PFSK-1 (cell line): ENCODE data around the gene RMDN2.

Experiments used
- FOXP2 ChIP-seq: optimal IDR thresholded peaks from 2 replicates; pipeline ENCODE3; 2011; ENCODE audit warnings: borderline replicate concordance, control low read depth, inconsistent platforms; ENCODE audit not compliant: insufficient read depth; ENCODE audit errors: extremely low read length, extremely low read depth
- POLR2AphosphoS5 ChIP-seq: IDR thresholded peaks from 2 replicates; pipeline ENCODE4 v1.6.1; 2012; ENCODE audit warnings: low read depth, mild to moderate bottlenecking, control low read depth, low read length, moderate library complexity
- REST ChIP-seq, 2 experiments: IDR thresholded peaks; 2 replicates each; pipeline versions ENCODE4 v1.6.1 to v1.8.0; 2011 to 2012; ENCODE audit warnings: low read depth in 2 of 2, low read length in 2 of 2, control low read depth in 1 of 2, inconsistent platforms in 1 of 2, mild to moderate bottlenecking in 1 of 2, moderate library complexity in 1 of 2; ENCODE audit not compliant: insufficient read depth in 1 of 2
- SIN3A ChIP-seq: IDR thresholded peaks from 2 replicates; pipeline ENCODE4 v1.6.1; 2012; ENCODE audit warnings: mild to moderate bottlenecking, low read length, moderate library complexity, borderline replicate concordance; ENCODE audit not compliant: insufficient read depth
- TAF1 ChIP-seq: IDR thresholded peaks from 2 replicates; pipeline ENCODE4 v1.6.1; 2012; ENCODE audit warnings: low read length, control low read depth, borderline replicate concordance; ENCODE audit not compliant: insufficient read depth

GRCh38 chr2:38028829-38029228, 103.7 kb downstream of the RMDN2 start:
- TF ChIP-seq POLR2AphosphoS5 (no peak), SIN3A (no peak), TAF1 (no peak), REST (IDR thresholded peaks at IDR 0.05; ENCODE audit: insufficient read depth in 1 of 2, low read depth in 2 of 2, low read length in 2 of 2) (no peak), FOXP2 (no peak)
